GM12878 (cell line): ENCODE measurements around the gene THOC6. TPM values are rescaled to one million over a fixed set of nuclear protein-coding genes. Genes with fewer than 3 reads are reported as not detected.

Source experiments
- ATAC-seq: fragments of 200-7000 bp; cut with Tn5 transposase; 3 replicates; pipeline ENCODE4 v1.9.1; 2020; ENCODE audit warnings: mild to moderate bottlenecking, moderate library complexity
- BruUV-seq: library from RNA; stranded (reverse); fragments of 400-500 nt; replicated peaks from 2 replicates; lab custom pipeline; 2021; lab: Mats Ljungman, UMichigan
- CTCF ChIA-PET: fragments of 300-600 bp; sonication (Branson Sonifier 250); formaldehyde crosslinking; extraction: SDS; loops from one replicate; lab custom pipeline; 2021; ENCODE audit warnings: inconsistent platforms; lab: Yijun Ruan, JAX
- POLR2A ChIA-PET: fragments of 350-600 bp; formaldehyde crosslinking; extraction: SDS; loops from one replicate; lab custom pipeline; 2021; ENCODE audit warnings: inconsistent platforms; lab: Charles Lee
- RAD21 ChIA-PET: fragments of 300-600 bp; sonication (Branson Sonifier 250); formaldehyde crosslinking; loops from one replicate; lab custom pipeline; 2023; ENCODE audit warnings: antibody characterized with exemption; ENCODE audit not compliant: unreplicated experiment; lab: Charles Lee
- SMC1A ChIA-PET: fragments of 300-600 bp; sonication (Branson Sonifier 250); formaldehyde crosslinking; loops from one replicate; lab custom pipeline; 2023; ENCODE audit not compliant: unreplicated experiment, uncharacterized antibody; lab: Charles Lee
- DNase-seq: peaks from one replicate; pipeline ENCODE4 v3.0.0-alpha.2; 2011; ENCODE audit warnings: low read depth, low spot score
- FAIRE-seq: peaks from 3 replicates; lab custom pipeline; 2011; peaks lifted over from hg19 to GRCh38; lab: Jason Lieb, UNC
- H2AFZ ChIP-seq: 2 replicates; pipeline ENCODE4 v1.6.0; 2011; ENCODE audit warnings: low read depth, low read length, control low read depth; ENCODE audit not compliant: control insufficient read depth
- H3K27ac ChIP-seq: 2 replicates; pipeline ENCODE4 v1.5.1; 2011; ENCODE audit warnings: control low read depth; ENCODE audit not compliant: control insufficient read depth, insufficient read depth
- H3K27me3 ChIP-seq, 2 experiments: replicated peaks in 1 of 2; 2 replicates each; pipeline versions ENCODE4 v1.6.0 to v1.6.1; 2011; ENCODE audit warnings: low read length in 1 of 2; ENCODE audit not compliant: control insufficient read depth in 2 of 2, insufficient read depth in 2 of 2
- H3K36me3 ChIP-seq, 2 experiments: 2 replicates each; pipeline ENCODE4 v1.5.1; 2011; ENCODE audit warnings: low read length in 1 of 2; ENCODE audit not compliant: control insufficient read depth in 2 of 2, insufficient read depth in 2 of 2
- H3K4me1 ChIP-seq: 2 replicates; pipeline ENCODE4 v1.6.1; 2011; ENCODE audit warnings: mild to moderate bottlenecking, low read length, moderate library complexity, mixed read lengths; ENCODE audit not compliant: control insufficient read depth, insufficient read depth
- H3K4me2 ChIP-seq: 2 replicates; pipeline ENCODE4 v1.6.0; 2011; ENCODE audit warnings: control low read depth; ENCODE audit not compliant: control insufficient read depth, insufficient read depth
- H3K4me3 ChIP-seq: fragments of 200-600 bp; sonication (generic); 2 replicates; pipeline ENCODE4 v1.5.1; 2016
- H3K79me2 ChIP-seq: 2 replicates; pipeline ENCODE4 v1.6.0; 2011; ENCODE audit warnings: low read length; ENCODE audit not compliant: control insufficient read depth, insufficient read depth
- H3K9ac ChIP-seq: 2 replicates; pipeline ENCODE4 v1.8.0; 2011; ENCODE audit warnings: low read length, control low read depth, mixed read lengths; ENCODE audit not compliant: control insufficient read depth, insufficient read depth
- H3K9me3 ChIP-seq: replicated peaks from 3 replicates; pipeline ENCODE4 v1.5.1; 2011; ENCODE audit warnings: mild to moderate bottlenecking, low read length; ENCODE audit not compliant: control insufficient read depth, insufficient read depth
- H4K20me1 ChIP-seq: 2 replicates; pipeline ENCODE4 v1.6.0; 2011; ENCODE audit not compliant: control insufficient read depth, insufficient read depth
- HDGF ChIP-seq: fragments of 450-650 bp; IDR thresholded peaks from 2 replicates; pipeline ENCODE4 v1.6.1; 2016; ENCODE audit warnings: antibody characterized with exemption
- LARP7 ChIP-seq: fragments of 450-650 bp; IDR thresholded peaks from 2 replicates; pipeline ENCODE4 v1.6.1; 2017; ENCODE audit warnings: mild to moderate bottlenecking
- PML ChIP-seq: IDR thresholded peaks from 2 replicates; pipeline ENCODE4 v1.6.1; 2012; ENCODE audit warnings: low read length, inconsistent platforms
- WGBS: methylation state at CpG from one replicate; pipeline ENCODE4 v1.1.6; 2016; ENCODE audit warnings: low lambda C conversion rate; ENCODE audit not compliant: insufficient replicate concordance, insufficient coverage; ENCODE audit errors: missing lambda C conversion rate; 5-methylcytosine and 5-hydroxymethylcytosine counted together
- in situ Hi-C: fragments of 300-500 bp; cut with MboI; formaldehyde crosslinking; loops from 9 replicates; pipeline ENCODE4 v1.14.3; 2018; ENCODE audit warnings: mixed read lengths
- intact Hi-C: fragments of 100-400 bp; cut with micrococcal nuclease; formaldehyde crosslinking; loops from one replicate; pipeline ENCODE4 v1.14.2; 2022; ENCODE audit not compliant: unreplicated experiment
- polyA plus RNA-seq, 11 experiments: library from polyadenylated mRNA; depleted of rRNA in 4 of 11; unstranded in 6 of 11; stranded (reverse) in 5 of 11; fragments of >200 nt; fragmentation: Nextera tagmentation in 4 of 11; fragmentation: Illumina TruSeq in 1 of 11; extraction: Ambion mirVana in 4 of 11; extraction: Trizol in 1 of 11; gene quantifications; 1 replicate in 1 of 11; 2 replicates in 10 of 11; pipeline versions ENCODE4 v1.2.1 to v1.2.3, GENCODE V29; 2011 to 2016; ENCODE audit warnings: inconsistent platforms in 2 of 11, missing spikeins in 2 of 11, low read depth in 1 of 11
- total RNA-seq, 4 experiments: library from RNA; depleted of rRNA in 3 of 4; stranded (reverse); fragments of >200 nt in 3 of 4; fragmentation: Illumina TruSeq in 1 of 4; extraction: Trizol in 1 of 4; gene quantifications; 2 replicates each; pipeline versions ENCODE4 v1.2.1 to v1.2.3, GENCODE V29; 2013 to 2021
- TF ChIP-seq, protein P1 (sequence below), 3 experiments: IDR thresholded peaks in 2 of 3; conservative IDR thresholded peaks in 1 of 3; 2 replicates each; pipeline ENCODE4 v1.5.1; 2011; ENCODE audit warnings: low read depth in 3 of 3, low read length in 3 of 3, mild to moderate bottlenecking in 3 of 3, control low read depth in 2 of 3, moderate library complexity in 2 of 3, inconsistent platforms in 1 of 3, mixed read lengths in 1 of 3; ENCODE audit not compliant: control insufficient read depth in 2 of 3, insufficient read depth in 1 of 3; ENCODE audit errors: extremely low read depth in 1 of 3

Gene THOC6
- total and polyA plus RNA-seq, 10 of the 15 experiments (the other 5 are each of a cell fraction or from before 2014, with no cell fraction given) = 1.0 to 54.4 (median 27.9) TPM

DNA sequence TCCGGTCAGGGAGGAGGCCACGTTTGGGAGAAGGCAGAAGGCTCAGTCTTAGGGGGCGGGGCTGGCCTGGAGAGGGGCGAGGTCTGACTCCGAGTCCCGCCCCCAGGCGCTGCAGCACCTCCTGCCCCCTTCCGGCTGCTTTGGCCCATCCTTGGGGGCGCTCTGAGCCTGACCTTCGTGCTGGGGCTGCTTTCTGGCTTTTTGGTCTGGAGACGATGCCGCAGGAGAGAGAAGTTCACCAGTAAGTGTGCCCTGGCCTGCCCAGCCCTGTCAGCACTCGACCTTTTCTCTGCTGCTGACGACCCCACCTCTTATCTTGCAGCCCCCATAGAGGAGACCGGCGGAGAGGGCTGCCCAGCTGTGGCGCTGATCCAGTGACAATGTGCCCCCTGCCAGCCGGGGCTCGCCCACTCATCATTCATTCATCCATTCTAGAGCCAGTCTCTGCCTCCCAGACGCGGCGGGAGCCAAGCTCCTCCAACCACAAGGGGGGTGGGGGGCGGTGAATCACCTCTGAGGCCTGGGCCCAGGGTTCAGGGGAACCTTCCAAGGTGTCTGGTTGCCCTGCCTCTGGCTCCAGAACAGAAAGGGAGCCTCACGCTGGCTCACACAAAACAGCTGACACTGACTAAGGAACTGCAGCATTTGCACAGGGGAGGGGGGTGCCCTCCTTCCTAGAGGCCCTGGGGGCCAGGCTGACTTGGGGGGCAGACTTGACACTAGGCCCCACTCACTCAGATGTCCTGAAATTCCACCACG lies 2.2 kb upstream of the THOC6 start:
- FAIRE-seq = no peak
- Histone ChIP-seq H3K36me3 (peaks cover 0 to 2% of the 10 kb centered on the region in 2 experiments; a peak in 3 of 4 replicates), H3K27ac (no peak overlapping the region; the same call in 1 of the 2 replicates), H3K4me1 (peaks cover 25% of the 10 kb centered on the region), H3K79me2 (no peaks in the 10 kb centered on the region), H3K4me3 (peak overlapping the region; percentile 73), H3K27me3 (no peaks in the 10 kb centered on the region), H3K9ac (no peak overlapping the region), H3K4me2 (peak overlapping the region; percentile 83), H3K9me3 (no peaks in the 10 kb centered on the region), H4K20me1 (no peaks in the 10 kb centered on the region), H2AFZ (peak overlapping the region; percentile 62; the same call in 1 of the 2 replicates)
- POLR2A ChIA-PET = interaction anchor here (1.4 to 2.4 kb wide), 2 partner anchors 113 to 129 kb away, joined by 4 to 7 read pairs; partner anchors contain the start of gene ZNF213
- no peak for DNase-seq
- 29% methylated on average over 25 of the region's 25 CpGs for WGBS
- in situ Hi-C loops = no loop called here
- TF ChIP-seq, protein P1, sequence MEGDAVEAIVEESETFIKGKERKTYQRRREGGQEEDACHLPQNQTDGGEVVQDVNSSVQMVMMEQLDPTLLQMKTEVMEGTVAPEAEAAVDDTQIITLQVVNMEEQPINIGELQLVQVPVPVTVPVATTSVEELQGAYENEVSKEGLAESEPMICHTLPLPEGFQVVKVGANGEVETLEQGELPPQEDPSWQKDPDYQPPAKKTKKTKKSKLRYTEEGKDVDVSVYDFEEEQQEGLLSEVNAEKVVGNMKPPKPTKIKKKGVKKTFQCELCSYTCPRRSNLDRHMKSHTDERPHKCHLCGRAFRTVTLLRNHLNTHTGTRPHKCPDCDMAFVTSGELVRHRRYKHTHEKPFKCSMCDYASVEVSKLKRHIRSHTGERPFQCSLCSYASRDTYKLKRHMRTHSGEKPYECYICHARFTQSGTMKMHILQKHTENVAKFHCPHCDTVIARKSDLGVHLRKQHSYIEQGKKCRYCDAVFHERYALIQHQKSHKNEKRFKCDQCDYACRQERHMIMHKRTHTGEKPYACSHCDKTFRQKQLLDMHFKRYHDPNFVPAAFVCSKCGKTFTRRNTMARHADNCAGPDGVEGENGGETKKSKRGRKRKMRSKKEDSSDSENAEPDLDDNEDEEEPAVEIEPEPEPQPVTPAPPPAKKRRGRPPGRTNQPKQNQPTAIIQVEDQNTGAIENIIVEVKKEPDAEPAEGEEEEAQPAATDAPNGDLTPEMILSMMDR (IDR thresholded peaks at IDR 0.05 in 2 of 3, conservative IDR thresholded peaks at IDR 0.05 in 1 of 3; ENCODE audit: control insufficient read depth in 2 of 3, extremely low read depth in 1 of 3, insufficient read depth in 1 of 3, low read depth in 3 of 3, low read length in 3 of 3) = peak; percentile 28 to 49 (median 32); a peak in 5 of 6 replicates
- TF ChIP-seq HDGF = peak; percentile 35
- TF ChIP-seq PML = no peak
- no peak for TF ChIP-seq LARP7
- no TSS peak for BruUV-seq
- SMC1A ChIA-PET = interaction anchor here (1.3 to 10.1 kb wide), 3 partner anchors 16 to 108 kb away, joined by 3 to 91 read pairs (median 3); no protein-coding TSS in a partner anchor
- RAD21 ChIA-PET = interaction anchor here (1.7 to 4.4 kb wide), 5 partner anchors 10 to 37 kb away, joined by 5 to 34 read pairs (median 7); no protein-coding TSS in a partner anchor
- intact Hi-C loops = no loop called here
- ATAC-seq = peak; percentile 66
- CTCF ChIA-PET = interaction anchor here (0.5 to 18.2 kb wide), 6 partner anchors 7 to 154 kb away, joined by 3 to 421 read pairs (median 6); no protein-coding TSS in a partner anchor
